HEK293T (cell line): ENCODE data around the gene TBL2.

Experiments
- BHLHE40 ChIP-seq: fragments of 450-650 bp; IDR thresholded peaks from 2 replicates; pipeline ENCODE4 v1.6.1; 2016; ENCODE audit warnings: mild to moderate bottlenecking, moderate library complexity, borderline replicate concordance
- CTBP1 ChIP-seq: fragments of 450-650 bp; IDR thresholded peaks from 2 replicates; pipeline ENCODE4 v1.6.1; 2016; ENCODE audit warnings: borderline replicate concordance
- ELF4 ChIP-seq: fragments of 450-650 bp; IDR thresholded peaks from 2 replicates; pipeline ENCODE4 v1.6.1; 2017; ENCODE audit warnings: antibody characterized with exemption
- FOXA1 ChIP-seq: fragments of 450-650 bp; IDR thresholded peaks from 2 replicates; pipeline ENCODE4 v1.6.1; 2016; ENCODE audit warnings: mild to moderate bottlenecking
- FOXK2 ChIP-seq: fragments of 450-650 bp; IDR thresholded peaks from 2 replicates; pipeline ENCODE4 v1.6.1; 2016; ENCODE audit warnings: mild to moderate bottlenecking
- FOXM1 ChIP-seq: fragments of 450-650 bp; IDR thresholded peaks from 2 replicates; pipeline ENCODE4 v1.6.1; 2017; ENCODE audit warnings: mild to moderate bottlenecking, borderline replicate concordance
- HDGF ChIP-seq: fragments of 450-650 bp; IDR thresholded peaks from 2 replicates; pipeline ENCODE4 v1.6.1; 2017; ENCODE audit warnings: antibody characterized with exemption, borderline replicate concordance
- LEF1 ChIP-seq: fragments of 450-650 bp; IDR thresholded peaks from 2 replicates; pipeline ENCODE4 v1.6.1; 2017; ENCODE audit warnings: mild to moderate bottlenecking, borderline replicate concordance
- NFRKB ChIP-seq: fragments of 450-650 bp; IDR thresholded peaks from 2 replicates; pipeline ENCODE4 v1.6.1; 2016; ENCODE audit warnings: mild to moderate bottlenecking, moderate library complexity
- SP1 ChIP-seq: fragments of 450-650 bp; IDR thresholded peaks from 2 replicates; pipeline ENCODE4 v1.6.1; 2017
- SUZ12 ChIP-seq: fragments of 450-650 bp; IDR thresholded peaks from 2 replicates; pipeline ENCODE4 v1.6.1; 2016; ENCODE audit warnings: mild to moderate bottlenecking
- TARDBP ChIP-seq: fragments of 450-650 bp; IDR thresholded peaks from 2 replicates; pipeline ENCODE4 v1.6.1; 2016
- ZNF384 ChIP-seq: fragments of 450-650 bp; IDR thresholded peaks from 2 replicates; pipeline ENCODE4 v1.6.1; 2016
- TF ChIP-seq, protein P1 (sequence below): fragments of 450-650 bp; IDR thresholded peaks from 2 replicates; pipeline ENCODE4 v1.6.1; 2016

- no peak for TF ChIP-seq BHLHE40
- no peak for TF ChIP-seq FOXM1
- no peak for TF ChIP-seq CTBP1
- TF ChIP-seq SP1, result no peak
- no peak for TF ChIP-seq ZNF384
- TF ChIP-seq LEF1, result no peak
- TF ChIP-seq HDGF, result no peak
- no peak for TF ChIP-seq SUZ12
- TF ChIP-seq FOXA1, result no peak
- no peak for TF ChIP-seq TARDBP
- TF ChIP-seq FOXK2, result no peak
- no peak for TF ChIP-seq ELF4
- no peak for TF ChIP-seq NFRKB
- TF ChIP-seq, protein P1, sequence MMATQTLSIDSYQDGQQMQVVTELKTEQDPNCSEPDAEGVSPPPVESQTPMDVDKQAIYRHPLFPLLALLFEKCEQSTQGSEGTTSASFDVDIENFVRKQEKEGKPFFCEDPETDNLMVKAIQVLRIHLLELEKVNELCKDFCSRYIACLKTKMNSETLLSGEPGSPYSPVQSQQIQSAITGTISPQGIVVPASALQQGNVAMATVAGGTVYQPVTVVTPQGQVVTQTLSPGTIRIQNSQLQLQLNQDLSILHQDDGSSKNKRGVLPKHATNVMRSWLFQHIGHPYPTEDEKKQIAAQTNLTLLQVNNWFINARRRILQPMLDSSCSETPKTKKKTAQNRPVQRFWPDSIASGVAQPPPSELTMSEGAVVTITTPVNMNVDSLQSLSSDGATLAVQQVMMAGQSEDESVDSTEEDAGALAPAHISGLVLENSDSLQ, result no peak
Observed at GRCh38 chr7:73537051-73537450, 41.3 kb downstream of the TBL2 start.
